Measurements from ENCODE around the gene MARCHF11.

MARCHF11 gene

GRCh38 chr5:16134204-16134603 lies 45.4 kb downstream of the MARCHF11 start:
- no peak for DNase-seq (ENCODE audit: low read depth)

DNA sequence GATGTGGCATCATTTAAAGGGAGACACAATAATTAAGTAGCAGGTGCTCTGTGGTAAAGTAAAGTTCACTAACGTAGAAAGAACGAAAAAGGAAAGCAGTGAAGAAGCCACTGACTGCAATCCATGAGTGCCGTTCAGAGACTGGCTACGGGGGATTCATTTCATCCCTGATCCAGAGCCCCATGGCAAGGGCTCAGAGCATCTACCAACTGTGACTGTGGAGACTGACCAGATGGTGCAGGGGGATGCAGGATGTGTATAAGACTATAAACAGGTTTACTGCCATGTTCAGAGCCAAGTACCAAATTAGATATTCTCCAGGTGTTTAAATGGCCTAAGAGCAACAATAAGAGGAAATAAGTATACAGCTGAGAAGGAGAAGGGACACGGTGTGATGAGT lies 47.7 kb downstream of the MARCHF11 start:
- DNase-seq (ENCODE audit: low read depth), result no peak

DNA sequence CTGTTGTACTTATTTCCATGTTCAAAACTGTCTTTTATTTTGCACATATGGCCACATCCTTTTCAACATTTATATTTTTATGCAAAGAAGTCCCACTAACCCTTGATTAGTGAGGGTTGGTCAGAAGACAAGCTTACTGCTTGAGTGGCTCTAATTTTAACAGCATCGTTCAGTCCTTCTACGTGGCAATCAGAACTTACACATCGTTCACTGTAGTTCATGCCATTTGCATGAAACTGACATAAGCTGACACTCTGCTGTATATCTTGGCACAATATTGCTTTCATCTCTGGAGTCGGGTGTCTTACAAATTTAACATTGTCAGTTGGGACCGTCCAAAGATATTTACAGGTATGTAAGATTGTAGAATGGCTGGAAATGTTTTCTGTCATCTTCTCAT lies 50.6 kb downstream of the MARCHF11 start:
- DNase-seq (ENCODE audit: low read depth), result no peak

- DNase-seq (ENCODE audit: low read depth), result no peak
Measured at GRCh38 chr5:16127865-16128544, 51.6 kb downstream of the MARCHF11 start.

DNA sequence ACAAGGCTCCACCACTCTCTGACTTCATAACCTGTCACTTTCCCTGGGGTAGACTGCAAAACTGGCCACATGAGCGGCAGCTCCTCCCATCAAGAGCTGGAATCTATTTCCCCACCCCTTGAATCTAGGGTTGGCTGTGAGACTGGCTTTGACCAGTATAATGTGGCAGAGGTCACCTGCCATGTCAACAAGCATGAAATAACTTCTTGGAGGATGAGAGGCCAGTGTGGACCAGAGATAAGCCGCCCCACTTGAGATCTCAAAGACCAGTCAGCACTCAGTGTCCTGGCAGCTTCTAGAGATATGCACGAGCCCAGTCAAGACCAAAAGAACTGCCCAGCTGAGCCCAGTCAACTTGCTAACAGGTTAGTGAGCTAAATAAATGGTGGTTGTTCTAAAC lies 59.0 kb downstream of the MARCHF11 start:
- no peak for DNase-seq (ENCODE audit: low read depth)

DNA sequence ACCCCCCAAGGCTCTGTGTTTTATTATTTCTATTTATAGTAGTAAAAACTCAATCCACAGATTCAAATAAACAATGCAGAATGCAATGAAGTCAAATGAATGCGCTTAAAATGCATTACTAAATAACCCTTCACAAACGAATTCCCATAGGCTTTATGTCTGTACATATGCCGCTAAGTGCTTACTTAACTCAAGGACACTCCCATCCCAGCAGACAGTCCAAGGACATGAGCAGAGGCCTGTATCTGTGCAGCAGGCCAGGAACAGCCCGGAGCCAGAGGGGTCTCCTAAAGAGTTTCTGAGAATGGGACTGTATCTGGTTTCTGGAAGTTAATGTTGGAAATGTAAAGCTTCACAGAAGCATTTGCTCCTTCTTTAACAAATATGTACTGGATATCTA lies 59.8 kb downstream of the MARCHF11 start:
- no peak for DNase-seq (ENCODE audit: low read depth)

GRCh38 chr5:16115140-16115539 lies 64.5 kb downstream of the MARCHF11 start:
- no peak for DNase-seq (ENCODE audit: low read depth)

DNA sequence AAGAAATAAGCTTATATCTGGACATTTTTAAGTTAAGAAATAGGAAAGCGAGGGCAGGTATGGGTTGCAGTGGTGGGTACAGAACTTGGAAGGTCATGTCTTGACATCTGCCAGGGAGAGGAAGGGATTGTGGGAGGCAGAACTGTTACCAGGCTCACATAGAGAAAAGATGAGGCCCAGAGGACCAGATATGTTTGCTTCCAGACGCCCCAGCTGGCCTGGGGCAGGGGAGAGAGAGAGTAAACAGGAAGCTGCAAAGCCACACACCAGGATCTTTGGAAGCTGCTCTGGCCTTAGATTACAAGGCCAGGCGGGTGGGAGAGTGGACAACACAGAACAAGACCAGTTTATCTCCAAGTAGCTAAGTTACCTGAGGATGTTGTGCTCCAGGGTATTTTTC lies 71.2 kb downstream of the MARCHF11 start:
- no peak for DNase-seq (ENCODE audit: low read depth)

- no peak for DNase-seq (ENCODE audit: low read depth)
Measured at GRCh38 chr5:16104961-16105360, 74.6 kb downstream of the MARCHF11 start.

DNA sequence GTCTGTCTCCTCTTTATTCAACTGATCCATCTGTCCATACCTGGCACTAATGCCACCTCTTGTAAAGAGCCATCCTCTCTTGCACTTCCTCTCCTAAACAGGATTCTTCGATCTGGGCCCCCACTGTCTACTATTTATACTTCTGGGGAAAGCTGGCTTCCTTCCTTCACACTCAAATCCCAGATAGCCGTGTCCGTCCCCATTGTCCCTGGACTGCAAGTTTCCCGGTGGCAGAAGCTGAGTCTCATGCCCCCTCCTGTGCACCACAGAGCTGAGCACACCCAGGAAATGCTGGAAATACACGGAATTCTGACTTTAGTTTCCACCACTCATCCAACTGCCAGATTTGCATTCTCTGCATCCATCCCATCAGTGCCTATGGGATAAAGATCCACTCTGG lies 84.0 kb downstream of the MARCHF11 start:
- no peak for DNase-seq (ENCODE audit: low read depth)

DNA sequence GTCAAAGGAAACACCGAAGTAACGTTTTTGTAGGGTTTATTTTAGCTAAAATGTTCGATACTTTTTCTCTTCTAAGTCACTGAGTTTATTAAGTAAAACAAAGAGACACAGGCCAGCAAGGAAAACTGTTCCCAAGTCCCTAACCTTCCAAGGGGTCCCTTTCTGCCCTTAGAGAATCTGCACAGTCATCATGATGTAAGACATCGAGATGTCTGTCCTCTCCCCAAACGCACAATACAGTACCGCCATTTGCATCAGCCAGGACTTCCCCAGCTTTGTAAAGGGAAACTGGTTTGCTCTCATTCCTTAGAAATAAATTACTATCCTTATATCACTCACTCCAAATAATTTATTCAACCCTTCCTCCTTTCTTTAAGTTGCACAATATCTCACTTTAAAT lies 89.3 kb downstream of the MARCHF11 start:
- no peak for DNase-seq (ENCODE audit: low read depth)

GRCh38 chr5:16082982-16083381 lies 96.6 kb downstream of the MARCHF11 start:
- no peak for DNase-seq (ENCODE audit: low read depth)

- DNase-seq (ENCODE audit: low read depth), result no peak
Measured at GRCh38 chr5:16082053-16082452, 97.5 kb downstream of the MARCHF11 start.

GRCh38 chr5:16081376-16081955 lies 98.1 kb downstream of the MARCHF11 start:
- DNase-seq (ENCODE audit: low read depth), result no peak

DNA sequence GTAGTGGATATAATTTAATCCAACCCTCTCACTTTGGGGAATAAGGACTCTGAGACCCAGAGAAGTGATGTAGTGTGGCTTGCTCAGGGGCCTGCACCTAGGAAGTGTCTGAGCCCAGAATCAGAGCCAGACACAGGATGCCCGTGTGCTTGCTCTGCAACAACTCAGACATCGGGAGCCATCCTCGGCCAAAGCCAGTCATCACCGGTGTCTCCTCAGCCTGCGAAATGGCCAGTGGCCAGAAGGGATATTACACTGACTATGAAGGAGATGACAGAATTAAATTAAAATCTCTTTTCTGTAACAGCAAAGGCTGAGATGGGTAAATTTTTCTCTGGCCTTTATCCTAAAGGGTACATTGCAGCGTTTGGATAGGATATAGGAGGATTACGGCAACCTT lies 102.9 kb downstream of the MARCHF11 start:
- DNase-seq (ENCODE audit: low read depth), result no peak

- DNase-seq (ENCODE audit: low read depth), result no peak
Measured at GRCh38 chr5:16074358-16074757, 105.2 kb downstream of the MARCHF11 start.

DNA sequence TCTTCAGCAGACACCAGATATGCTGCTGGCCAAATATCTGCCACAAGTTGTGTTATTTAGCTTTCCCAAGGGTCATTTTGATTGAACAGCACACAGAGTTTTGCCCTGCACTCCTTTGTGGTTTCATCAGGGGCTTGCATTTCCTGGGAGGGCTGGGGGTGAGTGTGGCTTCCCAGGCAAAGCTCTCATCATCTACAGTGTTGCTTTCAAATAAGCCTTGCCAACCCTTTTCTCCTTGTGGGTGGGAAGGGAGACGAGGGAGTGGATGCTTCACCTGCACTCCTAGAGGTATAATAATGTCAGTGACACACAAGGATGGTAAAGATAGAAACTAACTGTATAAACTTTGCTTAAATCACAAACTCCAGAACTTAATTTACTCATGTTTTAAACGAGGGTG lies 107.0 kb downstream of the MARCHF11 start:
- DNase-seq (ENCODE audit: low read depth), result no peak

DNA sequence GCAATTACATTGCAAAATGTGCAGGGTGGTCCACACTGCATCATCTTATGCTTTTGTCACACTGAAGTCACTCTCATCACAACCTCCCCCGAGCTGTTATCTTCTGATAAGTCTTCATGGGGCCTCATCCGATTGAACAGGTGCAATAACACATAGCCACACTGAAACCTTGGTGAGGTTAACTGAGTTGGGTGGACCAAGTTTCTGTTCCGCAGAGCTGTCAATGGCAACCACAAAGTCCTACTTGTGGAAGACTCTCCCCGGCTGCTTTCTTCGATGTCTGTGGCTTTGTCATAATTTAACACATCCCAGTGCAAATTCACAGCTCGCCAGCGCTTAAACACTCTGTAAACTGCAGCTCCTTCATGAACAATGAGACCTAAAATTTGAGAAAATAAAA lies 112.2 kb downstream of the MARCHF11 start:
- no peak for DNase-seq (ENCODE audit: low read depth)

GRCh38 chr5:16066810-16067209 lies 112.8 kb downstream of the MARCHF11 start:
- DNase-seq (ENCODE audit: low read depth), result no peak

- no peak for DNase-seq (ENCODE audit: low read depth)
Measured at GRCh38 chr5:16066320-16066719, 113.3 kb downstream of the MARCHF11 start.

DNA sequence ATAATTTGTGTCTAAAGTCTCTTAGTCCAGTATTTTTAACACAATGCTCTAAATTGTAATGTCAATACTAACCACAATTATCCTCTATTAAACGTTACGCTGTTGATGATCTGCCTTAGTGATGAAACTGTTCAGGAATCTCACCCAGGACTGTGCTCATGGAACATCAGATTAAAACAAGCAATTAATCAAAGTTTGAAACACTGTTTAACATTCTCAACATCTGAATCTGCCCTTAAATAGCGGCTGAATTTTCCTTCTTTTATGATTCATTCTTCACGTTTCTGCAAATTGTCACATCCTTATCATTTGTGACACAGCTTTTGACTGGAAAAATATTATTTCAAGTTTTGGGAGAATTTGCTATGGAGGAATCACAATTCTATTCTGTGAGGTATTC lies 113.8 kb downstream of the MARCHF11 start:
- DNase-seq (ENCODE audit: low read depth), result no peak

- no peak for DNase-seq (ENCODE audit: low read depth)
Measured at GRCh38 chr5:16064135-16064893, 115.3 kb downstream of the MARCHF11 start.

DNA sequence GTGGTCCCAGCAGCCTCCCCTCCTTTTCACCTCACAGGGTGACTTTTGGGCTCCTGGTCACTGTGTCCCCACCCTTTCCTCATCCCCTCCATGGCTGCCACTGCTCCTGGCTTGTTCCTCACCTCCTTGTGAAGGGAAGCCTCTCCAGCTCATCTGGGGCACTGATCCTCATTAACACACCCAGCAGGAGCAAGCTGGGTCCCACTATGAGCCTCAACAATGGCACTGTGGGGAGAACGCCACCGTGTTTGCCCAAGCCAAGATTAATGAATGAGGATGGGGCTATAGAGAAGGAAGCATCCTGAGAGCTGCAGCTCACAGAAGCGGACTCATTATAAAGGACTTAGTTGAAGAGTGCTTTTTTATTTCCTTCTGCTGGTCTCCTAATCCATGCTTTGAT lies 118.4 kb downstream of the MARCHF11 start:
- DNase-seq (ENCODE audit: low read depth), result no peak

DNA sequence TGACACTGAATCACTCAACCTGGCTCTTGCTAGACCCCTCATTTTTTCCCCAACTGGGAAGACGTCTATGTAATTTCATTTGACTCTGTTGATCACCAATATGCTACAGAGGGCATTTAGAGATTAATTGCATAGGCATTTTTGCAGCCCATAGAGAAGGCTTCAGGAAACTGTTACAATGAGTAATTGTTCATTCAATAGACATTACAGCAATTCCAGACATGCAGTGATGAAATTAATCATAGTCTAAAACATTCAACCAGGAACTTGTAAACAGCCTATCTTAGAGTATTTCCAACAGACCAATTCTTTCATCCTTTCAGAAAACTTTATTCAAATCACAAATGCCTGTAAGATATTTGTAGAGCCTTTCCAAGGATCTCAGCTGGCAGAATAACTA lies 122.3 kb downstream of the MARCHF11 start:
- DNase-seq (ENCODE audit: low read depth), result peak; percentile 70
